HEK293T (cell line): Measurements from ENCODE around the gene RIMBP2.

Source experiments
- CTCF ChIA-PET: fragments of 350-600 bp; formaldehyde crosslinking; extraction: SDS; loops from one replicate; lab custom pipeline; 2021; ENCODE audit warnings: antibody characterized with exemption, inconsistent platforms; lab: Yijun Ruan, JAX
- POLR2A ChIA-PET: fragments of 350-600 bp; formaldehyde crosslinking; extraction: SDS; loops from one replicate; lab custom pipeline; 2020; ENCODE audit warnings: antibody characterized with exemption, inconsistent platforms; lab: Yijun Ruan, JAX
- DNase-seq: peaks from one replicate; pipeline ENCODE4 v3.0.0; 2012; ENCODE audit warnings: mixed read lengths; ENCODE audit errors: extremely low spot score
- ARNT ChIP-seq: fragments of 450-650 bp; IDR thresholded peaks from 2 replicates; pipeline ENCODE4 v1.6.1; 2017; ENCODE audit warnings: mild to moderate bottlenecking
- BHLHE40 ChIP-seq: fragments of 450-650 bp; IDR thresholded peaks from 2 replicates; pipeline ENCODE4 v1.6.1; 2016; ENCODE audit warnings: mild to moderate bottlenecking, moderate library complexity, borderline replicate concordance
- CTBP1 ChIP-seq: fragments of 450-650 bp; IDR thresholded peaks from 2 replicates; pipeline ENCODE4 v1.6.1; 2016; ENCODE audit warnings: borderline replicate concordance
- ELF4 ChIP-seq: fragments of 450-650 bp; IDR thresholded peaks from 2 replicates; pipeline ENCODE4 v1.6.1; 2017; ENCODE audit warnings: antibody characterized with exemption
- FOXA1 ChIP-seq: fragments of 450-650 bp; IDR thresholded peaks from 2 replicates; pipeline ENCODE4 v1.6.1; 2016; ENCODE audit warnings: mild to moderate bottlenecking
- FOXK2 ChIP-seq: fragments of 450-650 bp; IDR thresholded peaks from 2 replicates; pipeline ENCODE4 v1.6.1; 2016; ENCODE audit warnings: mild to moderate bottlenecking
- FOXM1 ChIP-seq: fragments of 450-650 bp; IDR thresholded peaks from 2 replicates; pipeline ENCODE4 v1.6.1; 2017; ENCODE audit warnings: mild to moderate bottlenecking, borderline replicate concordance
- HDGF ChIP-seq: fragments of 450-650 bp; IDR thresholded peaks from 2 replicates; pipeline ENCODE4 v1.6.1; 2017; ENCODE audit warnings: antibody characterized with exemption, borderline replicate concordance
- L3MBTL2 ChIP-seq: fragments of 450-650 bp; conservative IDR thresholded peaks from 2 replicates; pipeline ENCODE4 v1.6.1; 2016; ENCODE audit warnings: mild to moderate bottlenecking
- LEF1 ChIP-seq: fragments of 450-650 bp; IDR thresholded peaks from 2 replicates; pipeline ENCODE4 v1.6.1; 2017; ENCODE audit warnings: mild to moderate bottlenecking, borderline replicate concordance
- NFRKB ChIP-seq: fragments of 450-650 bp; IDR thresholded peaks from 2 replicates; pipeline ENCODE4 v1.6.1; 2016; ENCODE audit warnings: mild to moderate bottlenecking, moderate library complexity
- SP1 ChIP-seq: fragments of 450-650 bp; IDR thresholded peaks from 2 replicates; pipeline ENCODE4 v1.6.1; 2017
- SUZ12 ChIP-seq: fragments of 450-650 bp; IDR thresholded peaks from 2 replicates; pipeline ENCODE4 v1.6.1; 2016; ENCODE audit warnings: mild to moderate bottlenecking
- TARDBP ChIP-seq: fragments of 450-650 bp; IDR thresholded peaks from 2 replicates; pipeline ENCODE4 v1.6.1; 2016
- ZNF384 ChIP-seq: fragments of 450-650 bp; IDR thresholded peaks from 2 replicates; pipeline ENCODE4 v1.6.1; 2016
- TF ChIP-seq, protein P1 (sequence below): fragments of 450-650 bp; IDR thresholded peaks from 2 replicates; pipeline ENCODE4 v1.6.1; 2016

The RIMBP2 gene

GRCh38 chr12:130449291-130449690 is 266.8 kb downstream of the RIMBP2 start:
- DNase-seq = no peak
- ChIA-PET POLR2A (no interaction called here), CTCF (no interaction called here)
- no peak for TF ChIP-seq BHLHE40
- no peak for TF ChIP-seq ELF4
- TF ChIP-seq LEF1 = no peak
- no peak for TF ChIP-seq FOXK2
- TF ChIP-seq SP1 = no peak
- no peak for TF ChIP-seq FOXA1
- no peak for TF ChIP-seq HDGF
- no peak for TF ChIP-seq TARDBP
- no peak for TF ChIP-seq NFRKB
- no peak for TF ChIP-seq L3MBTL2
- no peak for TF ChIP-seq CTBP1
- TF ChIP-seq SUZ12 = no peak
- no peak for TF ChIP-seq ARNT
- TF ChIP-seq, protein P1, sequence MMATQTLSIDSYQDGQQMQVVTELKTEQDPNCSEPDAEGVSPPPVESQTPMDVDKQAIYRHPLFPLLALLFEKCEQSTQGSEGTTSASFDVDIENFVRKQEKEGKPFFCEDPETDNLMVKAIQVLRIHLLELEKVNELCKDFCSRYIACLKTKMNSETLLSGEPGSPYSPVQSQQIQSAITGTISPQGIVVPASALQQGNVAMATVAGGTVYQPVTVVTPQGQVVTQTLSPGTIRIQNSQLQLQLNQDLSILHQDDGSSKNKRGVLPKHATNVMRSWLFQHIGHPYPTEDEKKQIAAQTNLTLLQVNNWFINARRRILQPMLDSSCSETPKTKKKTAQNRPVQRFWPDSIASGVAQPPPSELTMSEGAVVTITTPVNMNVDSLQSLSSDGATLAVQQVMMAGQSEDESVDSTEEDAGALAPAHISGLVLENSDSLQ = no peak
- no peak for TF ChIP-seq FOXM1
- no peak for TF ChIP-seq ZNF384

DNA sequence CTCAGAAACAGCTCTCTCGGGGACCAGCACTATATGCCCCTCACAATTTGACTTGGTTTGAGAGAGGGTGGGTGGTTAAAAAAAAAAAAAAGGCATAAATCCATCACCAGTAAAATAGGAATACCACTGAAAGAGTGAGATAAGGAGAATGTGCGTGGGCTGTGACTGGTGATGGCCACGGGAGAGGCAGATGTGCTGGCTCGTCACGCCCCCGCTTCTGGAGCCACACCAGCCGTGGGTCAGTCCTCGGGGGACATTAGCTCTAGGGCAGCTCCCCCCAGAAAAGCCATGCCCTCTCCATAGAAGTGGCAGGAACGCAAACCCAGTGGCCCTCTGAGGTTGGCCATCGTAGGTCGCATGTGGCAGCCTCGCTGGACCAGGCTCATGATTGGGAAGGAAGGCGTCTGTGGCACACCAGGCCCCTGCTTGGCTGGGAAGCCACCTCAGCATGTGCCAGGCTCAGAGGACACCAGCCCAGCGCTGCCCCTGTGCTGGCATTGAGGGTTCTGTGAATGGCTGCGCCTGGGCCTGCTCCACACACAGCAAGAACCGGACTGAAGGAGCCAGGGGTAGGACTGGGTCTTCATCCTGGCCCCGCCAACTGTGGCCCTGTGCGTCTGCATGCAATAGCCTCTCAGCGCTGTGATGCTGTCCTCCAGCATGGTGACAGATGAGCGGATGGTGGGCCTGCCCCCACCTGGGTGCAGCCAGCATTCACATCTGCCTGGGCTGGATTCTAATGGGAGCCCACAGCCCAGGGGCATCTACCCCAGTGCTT is 267.9 kb downstream of the RIMBP2 start:
- ChIA-PET CTCF (no interaction called here), POLR2A (no interaction called here)
- TF ChIP-seq HDGF (no peak), ZNF384 (no peak), ARNT (no peak), FOXM1 (no peak), SP1 (no peak), TARDBP (no peak), ELF4 (no peak), FOXK2 (no peak), NFRKB (no peak), CTBP1 (no peak)
- TF ChIP-seq, protein P1 = no peak
- DNase-seq = no peak

- no peak for TF ChIP-seq CTBP1
- TF ChIP-seq SUZ12 = no peak
- TF ChIP-seq SP1 = no peak
- no peak for TF ChIP-seq LEF1
- no peak for TF ChIP-seq NFRKB
- TF ChIP-seq, protein P1 = no peak
- no peak for TF ChIP-seq ARNT
- no peak for TF ChIP-seq L3MBTL2
- no peak for TF ChIP-seq TARDBP
- TF ChIP-seq FOXM1 = no peak
- TF ChIP-seq FOXK2 = no peak
- TF ChIP-seq ELF4 = no peak
- TF ChIP-seq HDGF = no peak
- no peak for TF ChIP-seq BHLHE40
- no peak for TF ChIP-seq FOXA1
- DNase-seq = no peak
- CTCF ChIA-PET = no interaction called here
- POLR2A ChIA-PET = no interaction called here
These were observed 268.5 kb downstream of the RIMBP2 start for GRCh38 chr12:130447655-130447965.

DNA sequence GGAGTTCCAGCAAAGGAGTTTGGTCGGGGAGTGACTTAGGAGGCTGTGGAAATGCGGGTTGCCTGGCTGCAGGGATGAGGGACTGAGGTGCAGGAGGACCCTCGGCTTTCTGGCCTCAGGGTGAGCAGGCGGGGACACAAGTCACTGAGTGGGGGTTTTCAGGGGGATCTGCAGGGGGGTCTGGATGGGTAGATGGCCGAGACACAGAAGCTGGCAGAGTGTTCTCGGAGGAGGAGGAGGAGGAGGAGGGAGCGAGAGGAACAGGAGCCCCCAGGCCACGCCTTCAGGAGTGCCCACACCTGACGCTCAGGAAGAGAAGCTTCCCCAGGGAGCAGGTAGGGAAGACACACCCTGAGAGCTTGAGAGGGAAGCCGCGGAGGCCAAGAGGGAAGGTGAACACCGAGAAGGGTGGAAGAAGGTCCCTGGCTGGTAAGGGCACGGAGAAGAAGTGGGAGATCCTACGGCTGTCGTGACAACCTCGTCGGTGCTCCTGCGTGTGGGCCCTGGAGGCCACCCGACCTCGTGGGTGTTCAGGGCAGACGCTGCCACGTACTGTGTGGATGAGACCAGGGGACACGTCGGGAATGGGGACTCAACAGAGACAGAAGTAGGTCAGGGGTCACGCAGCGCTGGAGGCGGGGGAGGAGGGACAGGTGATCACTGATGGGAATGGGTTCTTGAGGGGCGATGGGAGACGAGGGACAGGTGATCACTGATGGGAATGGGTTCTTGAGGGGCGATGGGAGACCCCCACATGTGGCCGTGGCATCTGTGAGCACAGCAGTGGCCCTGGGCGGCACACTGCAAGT is 269.0 kb downstream of the RIMBP2 start:
- TF ChIP-seq NFRKB (no peak), ZNF384 (no peak), HDGF (no peak), FOXA1 (no peak), SUZ12 (no peak), SP1 (no peak), L3MBTL2 (no peak), LEF1 (no peak), ARNT (no peak)
- no peak for DNase-seq
- ChIA-PET CTCF (no interaction called here), POLR2A (no interaction called here)

DNA sequence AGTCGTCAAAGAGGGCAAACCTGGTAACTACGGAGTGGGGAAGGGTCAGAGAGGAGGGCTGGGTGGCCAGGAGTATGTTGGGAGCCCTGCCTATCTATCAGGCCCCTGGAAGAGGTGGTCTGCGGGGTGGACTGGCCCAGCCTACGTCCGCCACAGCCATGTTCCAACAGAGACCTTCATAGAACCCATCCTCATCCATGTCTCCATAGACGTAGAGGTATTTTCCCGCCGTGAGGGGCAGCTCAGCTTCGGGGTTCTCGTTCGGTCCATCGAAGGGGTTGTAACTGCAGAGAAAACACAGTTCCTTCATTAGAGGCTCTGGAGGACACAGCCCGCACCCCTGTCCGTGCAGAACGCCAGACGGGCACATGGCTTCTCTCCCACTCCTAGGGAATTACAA is 271.1 kb downstream of the RIMBP2 start:
- ChIA-PET POLR2A (no interaction called here), CTCF (no interaction called here)
- TF ChIP-seq BHLHE40 (no peak), HDGF (no peak), TARDBP (no peak), FOXM1 (no peak), ELF4 (no peak), CTBP1 (no peak), ARNT (no peak), FOXK2 (no peak), FOXA1 (no peak), L3MBTL2 (no peak), NFRKB (no peak), ZNF384 (no peak), SP1 (no peak), LEF1 (no peak), SUZ12 (no peak)
- TF ChIP-seq, protein P1 = no peak
- DNase-seq = no peak
